Endothelial cell of umbilical vein (primary cell): ENCODE data around the gene E2F2. TPM values are rescaled to one million over a fixed set of nuclear protein-coding genes. Genes with fewer than 3 reads are reported as not detected.

ENCODE experiments used
- BruUV-seq: library from RNA; stranded (reverse); fragments of 400-500 nt; replicated peaks from 2 replicates; lab custom pipeline; 2021; lab: Mats Ljungman, UMichigan
- CTCF ChIA-PET: fragments of 300-600, 350-600 bp; sonication (Branson Sonifier 250); formaldehyde crosslinking; loops from one replicate; lab custom pipeline; 2021; ENCODE audit warnings: antibody characterized with exemption, inconsistent platforms; lab: Charles Lee
- POLR2A ChIA-PET: fragments of 300-600, 350-600 bp; sonication (Branson Sonifier 250); formaldehyde crosslinking; loops from one replicate; lab custom pipeline; 2021; ENCODE audit warnings: antibody characterized with exemption, inconsistent platforms; lab: Charles Lee
- DNase-seq: peaks from one replicate; pipeline ENCODE4 v3.0.0-alpha.2; 2011; ENCODE audit warnings: low read depth, low spot score
- FAIRE-seq: peaks from 2 replicates; lab custom pipeline; 2011; peaks lifted over from hg19 to GRCh38; lab: Jason Lieb, UNC
- H2AFZ ChIP-seq: 2 replicates; pipeline ENCODE4 v1.6.0; 2012; ENCODE audit warnings: low read depth, low read length, control low read depth, inconsistent platforms
- H3K27ac ChIP-seq: 2 replicates; pipeline ENCODE4 v1.5.1; 2011; ENCODE audit warnings: low read depth, mild to moderate bottlenecking, control low read depth, low read length, moderate library complexity; ENCODE audit not compliant: insufficient read depth
- H3K27me3 ChIP-seq, 2 experiments: 2 replicates each; pipeline versions ENCODE4 v1.6.0 to v1.6.1; 2011; ENCODE audit warnings: low read length in 2 of 2, mixed read lengths in 1 of 2; ENCODE audit not compliant: control insufficient read depth in 2 of 2, insufficient read depth in 2 of 2
- H3K36me3 ChIP-seq, 2 experiments: 2 replicates in 1 of 2; 3 replicates in 1 of 2; pipeline ENCODE4 v1.5.1; 2011; ENCODE audit warnings: low read length in 2 of 2, mild to moderate bottlenecking in 1 of 2, moderate library complexity in 1 of 2; ENCODE audit not compliant: control insufficient read depth in 2 of 2, insufficient read depth in 2 of 2; ENCODE audit errors: extremely low read depth in 1 of 2
- H3K4me1 ChIP-seq: 3 replicates; pipeline ENCODE4 v1.5.1; 2011; ENCODE audit warnings: mild to moderate bottlenecking, low read length; ENCODE audit not compliant: control insufficient read depth, insufficient read depth; ENCODE audit errors: extremely low read depth
- H3K4me2 ChIP-seq: 2 replicates; pipeline ENCODE4 v1.6.1; 2011; ENCODE audit warnings: low read length, control low read depth, mixed read lengths; ENCODE audit not compliant: insufficient read depth
- H3K4me3 ChIP-seq, 3 experiments: fragments of 200-600 bp in 1 of 3; sonication (generic), shearing (Covaris generic) in 1 of 3; replicated peaks in 1 of 3; 2 replicates each; pipeline ENCODE4 v1.5.1; 2011 to 2016; ENCODE audit warnings: control low read depth in 3 of 3, low read length in 3 of 3, mild to moderate bottlenecking in 2 of 3, inconsistent platforms in 1 of 3, low read depth in 1 of 3, moderate library complexity in 1 of 3; ENCODE audit not compliant: insufficient read depth in 1 of 3
- H3K79me2 ChIP-seq: 2 replicates; pipeline ENCODE4 v1.6.0; 2012; ENCODE audit warnings: low read length, inconsistent platforms; ENCODE audit not compliant: control insufficient read depth, insufficient read depth
- H3K9ac ChIP-seq: replicated peaks from 2 replicates; pipeline ENCODE3; 2011; ENCODE audit warnings: low read length, control low read depth; ENCODE audit not compliant: insufficient read depth; ENCODE audit errors: extremely low read depth
- H3K9me1 ChIP-seq: replicated peaks from 3 replicates; pipeline ENCODE4 v1.6.0; 2011; ENCODE audit warnings: mild to moderate bottlenecking, low read length; ENCODE audit not compliant: control insufficient read depth, insufficient read depth; ENCODE audit errors: extremely low read depth
- H3K9me3 ChIP-seq: replicated peaks from 2 replicates; pipeline ENCODE4 v1.5.1; 2012; ENCODE audit warnings: low read length, inconsistent platforms; ENCODE audit not compliant: control insufficient read depth, insufficient read depth
- H4K20me1 ChIP-seq: replicated peaks from 2 replicates; pipeline ENCODE3; 2011; ENCODE audit warnings: mild to moderate bottlenecking, low read length; ENCODE audit not compliant: control insufficient read depth, insufficient read depth; ENCODE audit errors: extremely low read depth
- CTCF ChIP-seq, 2 donors: IDR thresholded peaks; 1 replicate in 1 of 2; 2 replicates in 1 of 2; pipeline ENCODE4 v1.5.1; 2011; ENCODE audit warnings: low read length in 2 of 2, mild to moderate bottlenecking in 2 of 2, moderate library complexity in 2 of 2, control low read depth in 1 of 2, inconsistent platforms in 1 of 2, low read depth in 1 of 2; ENCODE audit not compliant: insufficient read depth in 1 of 2; ENCODE audit errors: extremely low read depth in 1 of 2
- EZH2 ChIP-seq: IDR thresholded peaks from 2 replicates; pipeline ENCODE4 v1.6.1; 2012; ENCODE audit warnings: borderline replicate concordance, low read depth, mild to moderate bottlenecking, moderate library complexity, low read length, inconsistent platforms; ENCODE audit not compliant: severe bottlenecking
- FOS ChIP-seq: IDR thresholded peaks from 2 replicates; pipeline ENCODE4 v1.6.1; 2011; ENCODE audit warnings: mild to moderate bottlenecking, low read length, moderate library complexity, borderline replicate concordance; ENCODE audit not compliant: insufficient read depth
- GATA2 ChIP-seq: IDR thresholded peaks from 2 replicates; pipeline ENCODE4 v1.7.0; 2011; ENCODE audit warnings: low read depth, mild to moderate bottlenecking, moderate library complexity, mixed read lengths, low read length; ENCODE audit not compliant: insufficient read length, insufficient read depth
- JUN ChIP-seq: IDR thresholded peaks from 2 replicates; pipeline ENCODE4 v1.6.1; 2011; ENCODE audit warnings: borderline replicate concordance, low read depth; ENCODE audit not compliant: insufficient read length, insufficient read depth
- MAX ChIP-seq: IDR thresholded peaks from 2 replicates; pipeline ENCODE4 v1.6.1; 2011; ENCODE audit not compliant: insufficient read depth, insufficient read length
- POLR2A ChIP-seq: IDR thresholded peaks from 2 replicates; pipeline ENCODE4 v1.6.1; 2012; ENCODE audit warnings: low read depth, mild to moderate bottlenecking, control low read depth, low read length
- dilution Hi-C: fragments of 300-500 bp; cut with MboI; formaldehyde crosslinking; loops from one replicate; pipeline ENCODE4 v1.15.0; 2019; ENCODE audit warnings: low sequenced_read_pairs; ENCODE audit not compliant: extremely low pct_ligation_motif_present
- intact Hi-C: fragments of 100-400 bp; cut with micrococcal nuclease; formaldehyde crosslinking; loops from one replicate; pipeline ENCODE4 v1.10.0; 2022
- polyA plus RNA-seq, 4 experiments: library from polyadenylated mRNA; depleted of rRNA in 3 of 4; stranded (reverse) in 3 of 4; unstranded in 1 of 4; fragments of >200 nt; gene quantifications; 2 replicates each; pipeline versions ENCODE4 v1.2.1 to v1.2.3, GENCODE V29; 2011 to 2012; ENCODE audit warnings: missing spikeins in 1 of 4
- total RNA-seq: library from RNA; stranded (reverse); gene quantifications from 2 replicates; pipeline ENCODE4 v1.2.3, GENCODE V29; 2021

The E2F2 gene
- total and polyA plus RNA-seq, 2 donors (not counting 3 experiments of a cell fraction or from before 2014, with no cell fraction given), result 1.1 to 5.6 TPM

GRCh38 chr1:23568608-23569383, 37.8 kb upstream of the E2F2 start:
- ChIA-PET POLR2A (interaction anchor here (1.7 kb wide), 1 partner anchor 12 kb away, joined by 5 read pairs; no protein-coding TSS in a partner anchor), CTCF (interaction anchor here (0.5 to 2.8 kb wide), 10 partner anchors 8 to 330 kb away, joined by 3 to 19 read pairs (median 4); partner anchors contain the start of gene ID3)
- H3K9me3 ChIP-seq, result no peaks in the 10 kb centered on the region
- H3K9ac ChIP-seq, result peak overlapping the region; percentile 90
- H3K36me3 ChIP-seq, result no peaks in the 10 kb centered on the region
- FAIRE-seq (peak; percentile 24), DNase-seq (peak; percentile 34)
- no peaks in the 10 kb centered on the region for H3K27me3 ChIP-seq
- H2AFZ ChIP-seq, result peak overlapping the region; percentile 87
- intact Hi-C loops (no loop called here), dilution Hi-C loops (no loop called here)
- TF ChIP-seq FOS, result no peak
- peak; percentile 37 for TF ChIP-seq POLR2A
- peak overlapping the region; percentile 47 for H3K27ac ChIP-seq
- TSS peak; percentile 49 for BruUV-seq
- no peaks in the 10 kb centered on the region for H3K9me1 ChIP-seq
- H3K4me2 ChIP-seq, result peak overlapping the region; percentile 82
- no peaks in the 10 kb centered on the region for H4K20me1 ChIP-seq
- peak overlapping the region; percentile 26 to 51 (median 44) for H3K4me3 ChIP-seq
- H3K79me2 ChIP-seq, result no peaks in the 10 kb centered on the region
- H3K4me1 ChIP-seq, result peaks cover 7% of the 10 kb centered on the region

- FAIRE-seq, result peak; percentile 68
- Histone ChIP-seq H3K4me1 (peaks cover 7% of the 10 kb centered on the region), H3K36me3 (no peaks in the 10 kb centered on the region), H3K9me3 (no peaks in the 10 kb centered on the region), H3K9me1 (no peaks in the 10 kb centered on the region), H3K4me3 (peak overlapping the region; percentile 26 to 51 (median 44)), H3K27me3 (no peaks in the 10 kb centered on the region), H3K27ac (peak overlapping the region; percentile 47), H4K20me1 (no peaks in the 10 kb centered on the region), H3K79me2 (no peaks in the 10 kb centered on the region), H3K4me2 (peak overlapping the region; percentile 82), H2AFZ (peak overlapping the region; percentile 87), H3K9ac (peak overlapping the region; percentile 90)
- no TSS peak for BruUV-seq
- dilution Hi-C loops, result no loop called here
- intact Hi-C loops, result no loop called here
- TF ChIP-seq POLR2A, result no peak
- no peak for TF ChIP-seq MAX
- TF ChIP-seq EZH2, result no peak
- no peak for TF ChIP-seq CTCF (IDR thresholded peaks at IDR 0.05; ENCODE audit: extremely low read depth in 1 of 2, insufficient read depth in 1 of 2, low read depth in 1 of 2, low read length in 2 of 2)
- TF ChIP-seq JUN, result no peak
- TF ChIP-seq GATA2, result no peak
- ChIA-PET CTCF (interaction anchor here (0.8 to 2.8 kb wide), 7 partner anchors 9 to 69 kb away, joined by 3 to 19 read pairs (median 5); partner anchors contain the start of gene ID3), POLR2A (interaction anchor here (1.7 kb wide), 1 partner anchor 13 kb away, joined by 5 read pairs; no protein-coding TSS in a partner anchor)
- DNase-seq, result peak; percentile 34
These were observed 37.1 kb upstream of the E2F2 start for GRCh38 chr1:23567996-23568607.
